PC-3 (cell line): ENCODE data around the gene HMCN1. TPM values are rescaled to one million over a fixed set of nuclear protein-coding genes. Genes with fewer than 3 reads are reported as not detected.

ENCODE experiments used
- ATAC-seq: fragments of 200-7000 bp; cut with Tn5 transposase; 2 replicates; pipeline ENCODE4 v1.9.1; 2020; ENCODE audit warnings: mild to moderate bottlenecking, moderate library complexity
- BruUV-seq: library from RNA; stranded (reverse); fragments of 400-500 nt; replicated peaks from 2 replicates; lab custom pipeline; 2021; lab: Mats Ljungman, UMichigan
- CTCF ChIA-PET: fragments of 300-600 bp; sonication (Branson Sonifier 250); formaldehyde crosslinking; loops from one replicate; lab custom pipeline; 2022; ENCODE audit warnings: antibody characterized with exemption; lab: Charles Lee
- POLR2A ChIA-PET: fragments of 300-600 bp; sonication (Branson Sonifier 250); formaldehyde crosslinking; loops from one replicate; lab custom pipeline; 2022; ENCODE audit warnings: antibody characterized with exemption; ENCODE audit not compliant: unreplicated experiment; lab: Charles Lee
- DNase-seq: peaks from one replicate; pipeline ENCODE4 v3.0.0-alpha.2; 2015
- H2AFZ ChIP-seq: fragments of 300-600 bp; sonication (generic); 2 replicates; pipeline ENCODE4 v1.6.0; 2016; ENCODE audit warnings: antibody characterized with exemption, low read length
- H3F3A ChIP-seq: fragments of 300-600 bp; sonication (generic); one replicate; pipeline ENCODE4 v1.6.0; 2017; ENCODE audit warnings: antibody characterized with exemption, low read length, control low read depth, mild to moderate bottlenecking; ENCODE audit not compliant: unreplicated experiment
- H3K27ac ChIP-seq: fragments of 300-600 bp; sonication (generic); 2 replicates; pipeline ENCODE4 v1.5.1; 2016; ENCODE audit warnings: mild to moderate bottlenecking, low read length
- H3K27me3 ChIP-seq: fragments of 300-600 bp; sonication (generic); 2 replicates; pipeline ENCODE4 v1.6.1; 2016; ENCODE audit warnings: low read length, mixed read lengths
- H3K36me3 ChIP-seq: fragments of 300-600 bp; sonication (generic); 2 replicates; pipeline ENCODE4 v1.6.1; 2016; ENCODE audit warnings: low read depth, mixed run types, low read length, mixed read lengths
- H3K4me1 ChIP-seq: fragments of 300-600 bp; sonication (generic); 2 replicates; pipeline ENCODE4 v1.5.1; 2016; ENCODE audit warnings: low read length; ENCODE audit not compliant: insufficient read depth
- H3K4me2 ChIP-seq: fragments of 300-600 bp; sonication (generic); 2 replicates; pipeline ENCODE4 v1.6.0; 2016; ENCODE audit warnings: low read length
- H3K4me3 ChIP-seq: fragments of 300-600 bp; sonication (generic); 2 replicates; pipeline ENCODE4 v1.5.1; 2016; ENCODE audit warnings: mild to moderate bottlenecking, low read length, mixed read lengths
- H3K79me2 ChIP-seq: fragments of 300-600 bp; sonication (generic); 2 replicates; pipeline ENCODE4 v1.6.1; 2017; ENCODE audit warnings: low read length, mixed read lengths
- H3K9ac ChIP-seq: fragments of 300-600 bp; sonication (generic); 2 replicates; pipeline ENCODE4 v1.6.0; 2016; ENCODE audit warnings: mild to moderate bottlenecking, low read length
- H3K9me2 ChIP-seq: fragments of 300-600 bp; sonication (generic); replicated peaks from 2 replicates; pipeline ENCODE4 v1.6.1; 2016; ENCODE audit warnings: mixed run types, low read length, mixed read lengths
- H3K9me3 ChIP-seq: fragments of 300-600 bp; sonication (generic); 2 replicates; pipeline ENCODE4 v1.6.1; 2016; ENCODE audit warnings: low read length, mixed read lengths
- H4K20me1 ChIP-seq: fragments of 300-600 bp; sonication (generic); 2 replicates; pipeline ENCODE4 v1.6.1; 2016; ENCODE audit warnings: low read length, mixed read lengths
- CTCF ChIP-seq: fragments of 300-600 bp; sonication (generic); conservative IDR thresholded peaks from 2 replicates; pipeline ENCODE4 v1.5.1; 2017; ENCODE audit warnings: antibody characterized with exemption, low read depth, mild to moderate bottlenecking, low read length
- EZH2 ChIP-seq: fragments of 300-600 bp; sonication (generic); IDR thresholded peaks from one replicate; pipeline ENCODE4 v1.6.1; 2017; ENCODE audit warnings: antibody characterized with exemption, mild to moderate bottlenecking, low read length; ENCODE audit not compliant: unreplicated experiment
- EZH2phosphoT487 ChIP-seq: fragments of 300-600 bp; sonication (generic); IDR thresholded peaks from 2 replicates; pipeline ENCODE4 v1.6.1; 2018; ENCODE audit warnings: mild to moderate bottlenecking, antibody characterized with exemption, low read length, borderline replicate concordance
- intact Hi-C: fragments of 100-400 bp; cut with micrococcal nuclease; formaldehyde crosslinking; loops from 2 replicates; pipeline ENCODE4 v1.9.0; 2023
- total RNA-seq: library from RNA; depleted of rRNA; stranded (reverse); fragments of >200 nt; gene quantifications from 2 replicates; pipeline ENCODE4 v1.2.3, GENCODE V29; 2014

HMCN1 gene
- total RNA-seq, 1 experiment from 2014 or later = 0.66 TPM

GRCh38 chr1:186014370-186015037 lies 280.3 kb downstream of the HMCN1 start:
- Histone ChIP-seq H3K4me2 (no peak overlapping the region), H3K27ac (no peak overlapping the region), H3F3A (no peaks in the 10 kb centered on the region), H3K27me3 (no peaks in the 10 kb centered on the region), H3K9me3 (no peaks in the 10 kb centered on the region), H3K4me3 (no peak overlapping the region), H2AFZ (no peak overlapping the region), H3K79me2 (no peaks in the 10 kb centered on the region), H3K36me3 (no peaks in the 10 kb centered on the region), H3K9me2 (no peaks in the 10 kb centered on the region), H4K20me1 (no peaks in the 10 kb centered on the region), H3K9ac (no peak overlapping the region), H3K4me1 (peaks cover 7% of the 10 kb centered on the region; the same call in 1 of the 2 replicates)
- no peak for TF ChIP-seq CTCF
- TF ChIP-seq EZH2 = no peak
- TF ChIP-seq EZH2phosphoT487 = no peak
- ChIA-PET POLR2A (no interaction called here), CTCF (no interaction called here)
- BruUV-seq = no TSS peak
- no peak for ATAC-seq
- intact Hi-C loops = no loop called here
- DNase-seq = no peak

- Histone ChIP-seq H4K20me1 (no peaks in the 10 kb centered on the region), H3K4me2 (no peak overlapping the region), H3K27me3 (no peaks in the 10 kb centered on the region), H3K9ac (no peak overlapping the region), H2AFZ (no peak overlapping the region), H3K36me3 (no peaks in the 10 kb centered on the region), H3K9me3 (no peaks in the 10 kb centered on the region), H3F3A (no peaks in the 10 kb centered on the region), H3K4me1 (peaks cover 7% of the 10 kb centered on the region; the same call in 1 of the 2 replicates), H3K9me2 (no peaks in the 10 kb centered on the region), H3K4me3 (no peak overlapping the region), H3K27ac (no peak overlapping the region), H3K79me2 (no peaks in the 10 kb centered on the region)
- no peak for DNase-seq
- CTCF ChIA-PET = no interaction called here
- ATAC-seq = no peak
- POLR2A ChIA-PET = no interaction called here
- no TSS peak for BruUV-seq
- TF ChIP-seq EZH2 = no peak
- no peak for TF ChIP-seq CTCF
- TF ChIP-seq EZH2phosphoT487 = no peak
- intact Hi-C loops = no loop called here
Observed at GRCh38 chr1:186016856-186017255, 282.7 kb downstream of the HMCN1 start.

GRCh38 chr1:186022184-186022583 lies 288.0 kb downstream of the HMCN1 start:
- intact Hi-C loops = no loop called here
- no peak overlapping the region for H3K4me3 ChIP-seq
- ATAC-seq (no peak), DNase-seq (no peak)
- no peaks in the 10 kb centered on the region for H3K79me2 ChIP-seq
- ChIA-PET CTCF (no interaction called here), POLR2A (no interaction called here)
- no peak overlapping the region for H3K4me2 ChIP-seq
- H2AFZ ChIP-seq = no peak overlapping the region
- H3K4me1 ChIP-seq = no peaks in the 10 kb centered on the region
- no TSS peak for BruUV-seq
- no peaks in the 10 kb centered on the region for H3K9me2 ChIP-seq
- H4K20me1 ChIP-seq = no peaks in the 10 kb centered on the region
- no peaks in the 10 kb centered on the region for H3K9me3 ChIP-seq
- no peaks in the 10 kb centered on the region for H3F3A ChIP-seq
- H3K36me3 ChIP-seq = no peaks in the 10 kb centered on the region
- H3K27me3 ChIP-seq = no peaks in the 10 kb centered on the region
- TF ChIP-seq EZH2 (no peak), CTCF (no peak), EZH2phosphoT487 (no peak)
- H3K9ac ChIP-seq = no peak overlapping the region
- no peak overlapping the region for H3K27ac ChIP-seq
